Activated CD8-positive, alpha-beta memory T cell treated with anti-CD3 and anti-CD28 coated beads for 1 hour (primary cell): ENCODE data around the gene SCAMP3.
"Not testable (repeated sequence)": the region's sequence is repeated elsewhere in the genome, so short reads cannot be mapped to it uniquely, and the experiment has no call there.

ENCODE experiments used
- DNase-seq, 2 donors: peaks; one replicate each; pipeline ENCODE4 v3.0.0-alpha.2; 2020; ENCODE audit warnings: low read depth in 1 of 2; ENCODE audit errors: extremely low read depth in 1 of 2

The SCAMP3 gene

GRCh38 chr1:155232001-155232978, 29.9 kb downstream of the SCAMP3 start:
- DNase-seq, result not testable (repeated sequence)

DNA sequence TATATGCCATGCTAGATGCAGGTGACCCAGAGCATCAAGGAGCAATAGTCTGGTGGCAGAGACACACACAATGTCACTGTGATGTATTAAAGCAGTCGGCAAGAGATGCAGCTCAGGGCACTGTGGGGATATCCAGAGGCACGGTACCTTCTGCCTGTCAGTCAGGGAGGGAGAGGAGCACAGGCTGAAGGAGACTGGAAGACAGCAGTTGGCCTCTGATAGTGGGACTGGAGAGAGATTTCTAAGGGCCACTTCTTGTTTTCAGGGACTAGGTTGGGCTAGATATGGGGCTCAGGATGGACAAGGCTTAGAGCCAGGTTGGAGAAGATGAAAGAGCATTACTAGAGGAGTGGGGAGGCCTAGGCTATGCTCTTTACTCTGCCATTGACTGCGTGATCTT, 30.9 kb downstream of the SCAMP3 start:
- not testable (repeated sequence) for DNase-seq

- DNase-seq, result no peak
Observed at GRCh38 chr1:155228096-155228427, 34.1 kb downstream of the SCAMP3 start.

DNA sequence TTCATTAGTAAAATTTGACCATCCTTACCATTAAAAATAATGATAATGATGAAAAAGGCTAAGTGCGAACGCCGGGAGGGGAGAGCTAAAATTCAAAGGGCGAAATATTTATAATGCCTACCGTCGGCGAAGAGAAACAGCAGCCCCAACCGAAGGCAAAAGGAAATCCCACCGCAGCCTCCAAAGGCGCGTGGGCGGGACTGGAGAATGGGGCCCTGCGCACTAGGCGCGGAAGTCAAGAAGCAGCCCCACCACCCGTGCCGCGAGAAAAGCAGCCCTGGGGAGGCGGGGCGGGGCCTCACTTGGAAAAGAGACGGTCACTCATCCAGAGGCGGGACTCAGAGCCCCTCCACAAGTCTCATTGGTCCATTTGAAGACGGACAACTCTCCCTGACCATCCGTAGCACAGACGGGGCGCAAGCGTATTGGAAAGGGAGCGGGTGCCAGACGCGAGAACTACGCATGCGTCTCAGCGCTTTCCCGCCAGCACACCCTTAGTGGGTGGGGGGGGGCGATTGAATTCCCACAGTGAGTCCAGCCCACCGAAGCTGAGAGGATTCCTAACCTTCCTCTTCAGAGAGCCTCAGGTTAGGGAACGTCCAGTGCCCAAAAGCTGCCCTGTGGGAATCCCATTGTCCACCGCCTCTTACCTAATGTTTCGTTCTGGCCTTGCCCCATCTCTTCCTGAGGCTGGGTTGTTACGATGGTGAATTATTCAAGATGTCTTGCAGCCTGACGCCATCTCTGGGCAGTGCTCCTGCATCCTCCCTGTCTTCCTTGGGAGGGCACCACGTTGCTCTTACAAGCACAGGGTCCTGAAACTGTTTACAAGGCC, 34.7 kb downstream of the SCAMP3 start:
- DNase-seq, result peak; percentile 95 to 100

DNA sequence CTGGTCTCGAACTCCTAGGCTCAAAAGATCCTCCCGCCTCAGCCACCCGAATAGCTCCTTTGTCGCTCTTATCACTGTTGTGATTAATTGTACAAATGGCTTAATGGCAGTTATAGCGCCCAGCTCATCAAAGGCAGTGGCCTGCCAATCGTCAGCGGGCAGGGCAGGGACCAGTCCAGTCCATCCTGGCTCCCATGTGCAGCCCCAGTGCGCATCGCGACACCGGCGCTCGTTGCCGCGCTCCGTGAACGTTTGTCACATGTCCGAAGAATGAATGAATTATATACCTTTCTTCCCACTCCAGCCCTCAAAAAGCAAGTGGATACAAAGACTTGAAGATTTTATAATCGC, 35.3 kb downstream of the SCAMP3 start:
- no peak for DNase-seq

DNA sequence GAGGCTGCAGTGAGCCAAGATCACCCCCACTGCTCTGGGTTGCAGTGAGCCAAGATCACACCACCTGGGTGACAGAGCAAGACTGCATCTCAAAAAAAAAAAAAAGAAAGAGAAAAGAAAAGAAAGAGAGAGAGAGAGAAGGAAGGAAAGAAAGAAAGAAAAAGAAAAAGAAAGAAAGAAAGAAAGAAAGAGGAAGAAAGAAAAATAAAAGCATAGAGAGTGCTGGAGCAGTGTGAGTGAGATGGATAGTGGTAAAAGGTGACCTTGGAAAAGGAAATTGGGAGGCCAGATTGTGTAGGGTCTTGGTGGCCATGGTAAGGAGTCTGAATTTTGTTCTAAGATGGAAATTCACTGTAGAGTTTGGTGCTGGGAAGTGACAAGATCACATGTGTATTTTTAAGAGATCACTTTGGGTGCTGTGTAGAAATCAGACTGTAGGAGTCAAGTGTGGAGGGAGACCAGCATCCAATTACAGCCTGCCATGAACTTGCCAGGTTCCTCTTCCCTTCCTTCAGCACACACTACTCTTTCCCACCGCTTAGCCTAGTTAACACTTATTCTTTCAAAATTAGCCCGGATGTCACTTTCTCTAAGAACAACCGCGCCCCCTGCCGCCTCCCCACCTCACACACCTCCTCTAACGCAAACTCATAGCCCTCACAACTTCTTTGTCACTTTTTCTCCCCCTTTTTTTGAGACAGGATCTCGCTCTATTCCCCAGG, 35.8 kb downstream of the SCAMP3 start:
- peak; percentile 72 to 85 for DNase-seq

- not testable (repeated sequence) for DNase-seq
Observed at GRCh38 chr1:155225404-155225759, 36.8 kb downstream of the SCAMP3 start.

- DNase-seq, result no peak
Observed at GRCh38 chr1:155223047-155223446, 39.1 kb downstream of the SCAMP3 start.

GRCh38 chr1:155220211-155220965, 41.8 kb downstream of the SCAMP3 start:
- not testable (repeated sequence) for DNase-seq

- no peak for DNase-seq
Observed at GRCh38 chr1:155219592-155220031, 42.5 kb downstream of the SCAMP3 start.

DNA sequence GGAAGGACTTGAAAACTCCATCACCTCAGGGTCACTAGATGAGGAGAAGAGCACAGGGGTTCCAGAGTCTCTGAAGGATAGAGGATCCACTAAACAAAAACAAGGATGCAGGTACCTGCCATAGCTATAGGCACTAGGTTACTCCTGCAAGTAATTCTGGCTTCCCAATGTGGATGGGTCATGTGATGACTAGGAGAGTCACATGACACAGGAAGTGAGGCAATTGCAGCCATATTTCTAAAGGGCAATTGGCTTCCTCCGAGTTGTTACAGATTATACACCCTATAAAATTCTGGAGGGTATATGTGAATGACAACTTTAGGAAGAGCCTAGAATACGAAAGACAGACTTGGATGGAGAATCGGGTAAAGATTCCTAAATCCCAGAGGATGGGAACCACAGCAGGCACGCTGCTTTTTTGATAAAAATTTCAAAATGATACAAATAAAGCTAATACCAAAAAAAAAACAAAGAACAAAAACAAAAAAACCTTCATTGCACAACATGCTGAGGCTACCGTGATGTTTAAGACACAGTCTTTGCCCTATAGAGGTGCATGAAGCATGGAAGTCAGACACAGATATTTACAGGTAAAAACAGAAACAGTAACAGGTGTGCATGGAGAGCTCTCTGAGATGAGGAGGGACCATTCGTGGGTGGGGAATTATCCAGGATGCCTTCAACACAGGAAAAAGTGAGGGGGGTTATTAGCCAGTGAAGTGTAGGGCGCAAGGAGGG, 43.1 kb downstream of the SCAMP3 start:
- DNase-seq, result no peak

DNA sequence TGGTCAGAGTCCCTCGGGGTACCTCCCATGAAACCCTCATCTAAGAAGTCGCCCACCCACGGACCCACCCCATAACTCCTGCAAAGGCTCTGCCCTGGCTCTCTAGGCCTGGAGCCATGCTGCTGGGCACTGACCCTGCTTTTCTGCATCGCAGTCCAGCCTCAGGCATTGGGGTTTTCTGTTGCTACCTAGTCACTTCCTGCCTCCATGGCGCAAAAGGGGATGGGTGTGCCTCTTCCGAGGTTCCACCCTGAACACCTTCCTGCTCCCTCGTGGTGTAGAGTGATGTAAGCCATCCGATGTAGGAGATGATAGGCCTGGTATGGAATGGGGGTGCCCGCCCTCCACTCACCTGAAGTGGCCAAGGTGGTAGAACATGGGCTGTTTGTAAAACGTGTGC, 47.5 kb downstream of the SCAMP3 start:
- DNase-seq, result not testable (repeated sequence)

DNA sequence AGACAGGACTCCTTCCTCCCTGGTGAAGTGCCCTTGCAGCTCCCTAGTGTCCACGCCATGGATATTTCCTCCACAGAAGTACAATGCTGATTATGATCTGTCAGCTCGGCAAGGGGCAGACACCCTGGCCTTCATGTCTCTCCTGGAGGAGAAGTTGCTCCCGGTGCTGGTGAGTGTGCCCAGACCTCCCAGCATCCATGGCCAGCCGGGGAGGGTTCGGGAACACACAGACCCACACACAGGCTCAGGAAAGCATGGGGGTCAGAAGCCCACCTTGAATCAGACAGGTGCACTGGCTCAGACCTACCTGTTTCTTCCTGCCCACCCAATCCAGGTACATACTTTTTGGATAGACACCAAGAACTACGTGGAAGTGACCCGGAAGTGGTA, 50.1 kb downstream of the SCAMP3 start:
- DNase-seq, result not testable (repeated sequence)

DNA sequence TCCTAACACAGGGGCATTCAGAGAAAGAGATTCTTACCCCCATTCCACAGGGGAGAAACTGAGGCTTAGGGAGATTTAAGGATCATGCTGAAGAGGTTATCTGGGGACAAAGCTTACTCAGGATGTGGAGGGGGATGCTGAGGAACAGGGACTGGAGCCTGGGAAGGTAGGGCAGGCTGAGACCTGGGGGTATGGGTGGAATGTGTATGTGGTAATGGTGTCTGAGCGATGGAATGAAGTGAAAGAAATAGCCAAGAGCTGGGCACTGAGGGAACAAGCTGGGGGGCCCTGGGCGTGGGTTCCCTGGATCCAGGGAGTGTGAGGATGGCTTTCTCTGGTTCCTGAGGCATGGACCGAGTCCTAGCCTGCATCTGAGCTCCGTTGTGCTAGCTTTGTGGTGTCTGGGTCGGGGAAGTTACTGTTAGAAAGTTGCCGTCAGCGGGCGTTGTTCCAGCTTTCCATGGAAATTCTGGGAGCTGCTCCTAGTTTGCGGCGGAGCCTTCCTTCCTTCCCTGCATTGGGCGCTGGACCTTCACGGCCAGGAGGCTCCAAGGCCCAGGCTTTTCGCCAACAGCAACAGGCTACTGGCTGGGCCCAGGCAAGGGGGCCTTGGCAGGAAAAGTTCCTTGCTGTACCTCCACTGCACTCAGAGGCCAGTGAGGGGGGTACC, 50.6 kb downstream of the SCAMP3 start:
- DNase-seq, result not testable (repeated sequence)

DNA sequence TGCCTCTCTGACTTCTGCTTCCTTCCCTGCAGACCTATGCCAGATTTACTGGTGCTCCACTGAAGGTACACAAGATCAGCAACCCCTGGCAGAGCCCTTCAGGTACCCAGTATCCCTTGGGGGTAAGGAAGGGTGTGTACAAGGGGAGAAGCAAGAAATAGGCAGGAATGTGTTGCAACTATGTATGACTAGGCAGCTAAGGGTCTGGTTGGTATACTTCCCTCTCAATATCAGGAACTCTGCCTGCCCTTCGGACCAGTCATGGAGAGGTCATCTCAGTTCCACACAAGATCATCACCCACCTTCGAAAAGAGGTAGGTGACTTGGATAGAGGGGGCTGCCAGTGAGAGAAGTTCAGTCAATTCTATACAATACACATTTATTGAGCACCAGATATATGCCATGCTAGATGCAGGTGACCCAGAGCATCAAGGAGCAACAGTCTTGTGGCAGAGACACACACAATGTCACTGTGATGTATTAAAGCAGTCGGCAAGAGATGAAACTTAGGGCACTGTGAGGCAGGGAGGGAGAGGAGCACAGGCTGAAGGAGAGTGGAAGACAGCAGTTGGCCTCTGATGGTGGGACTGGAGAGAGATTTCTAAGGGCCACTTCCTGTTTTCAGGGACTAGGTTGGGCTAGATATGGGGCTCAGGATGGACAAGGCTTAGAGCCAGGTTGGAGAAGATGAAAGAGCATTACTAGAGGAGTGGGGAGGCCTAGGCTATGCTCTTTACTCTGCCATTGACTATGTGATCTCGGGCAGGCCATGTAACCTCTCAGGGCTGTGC, 51.7 kb downstream of the SCAMP3 start:
- no peak for DNase-seq

DNA sequence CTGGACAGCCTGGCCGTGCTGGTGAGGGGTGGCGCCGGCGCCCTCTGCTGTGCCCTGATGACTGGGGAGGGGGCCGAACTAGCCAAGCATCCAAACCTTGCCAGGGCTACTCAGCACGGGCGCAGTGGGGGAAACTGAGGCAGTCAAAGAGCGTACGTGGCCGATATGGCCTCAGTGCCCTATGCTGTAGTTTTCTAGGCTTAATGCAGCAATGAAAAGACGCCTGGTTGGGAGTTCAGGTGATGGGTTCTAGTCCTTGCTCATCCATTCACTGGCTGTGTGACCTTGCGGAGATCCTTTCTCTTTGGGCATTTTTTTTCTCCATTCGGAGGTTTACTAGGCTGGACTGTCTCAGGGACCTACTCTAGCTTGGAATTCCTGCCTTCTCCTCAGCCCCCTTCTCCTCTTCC, 52.8 kb downstream of the SCAMP3 start:
- no peak for DNase-seq

GRCh38 chr1:155208541-155209311, 53.4 kb downstream of the SCAMP3 start, which contains the start of gene MTX1:
Gene MTX1, plus strand, starts transcription at chr1:155208695. Its CDS starts 110 bp downstream, at chr1:155208805.
- DNase-seq, result peak; percentile 76 to 81
